Measurements from ENCODE around the gene ERICH6. TPM values are rescaled to one million over a fixed set of nuclear protein-coding genes. Genes with fewer than 3 reads are reported as not detected.
A peak's percentile ranks its signal among the peaks of the same experiment; 100 is the strongest.

ERICH6 gene
- total RNA-seq: not detected in 2 replicates

- DNase-seq (ENCODE audit: low read depth, low spot score): peak; percentile 71
These were observed at the start of gene ERICH6 for GRCh38 chr3:150703756-150704344. Gene ERICH6 (minus strand): TSS chr3:150703920. CDS start chr3:150703898, 22 bp downstream.

- DNase-seq (ENCODE audit: low read depth, low spot score): no peak
These were observed 48.1 kb upstream of the ERICH6 start for GRCh38 chr3:150751781-150752263.

- DNase-seq (ENCODE audit: low read depth, low spot score): no peak
These were observed 45.5 kb upstream of the ERICH6 start for GRCh38 chr3:150749255-150749654.

- no peak for DNase-seq (ENCODE audit: low read depth, low spot score)
These were observed 44.9 kb upstream of the ERICH6 start for GRCh38 chr3:150748684-150749047.

GRCh38 chr3:150747886-150748683 lies 44.4 kb upstream of the ERICH6 start:
- no peak for DNase-seq (ENCODE audit: low read depth, low spot score)

GRCh38 chr3:150746791-150747590 lies 43.3 kb upstream of the ERICH6 start:
- no peak for DNase-seq (ENCODE audit: low read depth, low spot score)

- no peak for DNase-seq (ENCODE audit: low read depth, low spot score)
These were observed 42.1 kb upstream of the ERICH6 start for GRCh38 chr3:150745832-150746231.

GRCh38 chr3:150744919-150745211 lies 41.1 kb upstream of the ERICH6 start:
- DNase-seq (ENCODE audit: low read depth, low spot score): no peak

- DNase-seq (ENCODE audit: low read depth, low spot score): no peak
These were observed 40.6 kb upstream of the ERICH6 start for GRCh38 chr3:150744041-150744918.

GRCh38 chr3:150743508-150743907 lies 39.8 kb upstream of the ERICH6 start:
- no peak for DNase-seq (ENCODE audit: low read depth, low spot score)

GRCh38 chr3:150742679-150743078 lies 39.0 kb upstream of the ERICH6 start:
- no peak for DNase-seq (ENCODE audit: low read depth, low spot score)

- DNase-seq (ENCODE audit: low read depth, low spot score): no peak
These were observed 38.4 kb upstream of the ERICH6 start for GRCh38 chr3:150742141-150742523.

- no peak for DNase-seq (ENCODE audit: low read depth, low spot score)
These were observed 37.9 kb upstream of the ERICH6 start for GRCh38 chr3:150741497-150742140.

- DNase-seq (ENCODE audit: low read depth, low spot score): no peak
These were observed 37.2 kb upstream of the ERICH6 start for GRCh38 chr3:150740733-150741496.

GRCh38 chr3:150739877-150740645 lies 36.3 kb upstream of the ERICH6 start:
- no peak for DNase-seq (ENCODE audit: low read depth, low spot score)

GRCh38 chr3:150739200-150739863 lies 35.6 kb upstream of the ERICH6 start:
- DNase-seq (ENCODE audit: low read depth, low spot score): no peak

- DNase-seq (ENCODE audit: low read depth, low spot score): no peak
These were observed 35.0 kb upstream of the ERICH6 start for GRCh38 chr3:150738688-150739087.

GRCh38 chr3:150737874-150738679 lies 34.4 kb upstream of the ERICH6 start:
- no peak for DNase-seq (ENCODE audit: low read depth, low spot score)
